Fibroblast of the aortic adventitia (primary cell): ENCODE results near the gene KIAA1210. TPM values are rescaled to one million over a fixed set of nuclear protein-coding genes. Genes with fewer than 3 reads are reported as not detected.

Source experiments
- DNase-seq: peaks from one replicate; pipeline ENCODE4 v3.0.0-alpha.2; 2010; ENCODE audit warnings: low read depth
- H3K4me3 ChIP-seq: 2 replicates; pipeline ENCODE4 v1.5.1; 2011; ENCODE audit warnings: low read depth, mild to moderate bottlenecking, control low read depth, low read length, moderate library complexity
- CTCF ChIP-seq: IDR thresholded peaks from 2 replicates; pipeline ENCODE4 v1.5.1; 2011; ENCODE audit warnings: mild to moderate bottlenecking, low read length, control low read depth, inconsistent platforms; ENCODE audit not compliant: insufficient read depth
- total RNA-seq: library from RNA; depleted of rRNA; stranded (reverse); fragments of >200 nt; gene quantifications from 2 replicates; pipeline ENCODE4 v1.2.3, GENCODE V29; 2012; ENCODE audit warnings: low replicate concordance

KIAA1210 gene
- total RNA-seq, 1 donor: not detected

GRCh38 chrX:119069128-119069527 lies 58.5 kb downstream of the KIAA1210 start:
- TF ChIP-seq CTCF: no peak
- no peak for DNase-seq
- H3K4me3 ChIP-seq: no peak overlapping the region

GRCh38 chrX:119067023-119067739 lies 60.4 kb downstream of the KIAA1210 start:
- peak; percentile 71 for TF ChIP-seq CTCF
- DNase-seq: peak; percentile 71
- no peak overlapping the region for H3K4me3 ChIP-seq

GRCh38 chrX:119063428-119063827 lies 64.2 kb downstream of the KIAA1210 start:
- DNase-seq: no peak
- no peak for TF ChIP-seq CTCF
- H3K4me3 ChIP-seq: no peak overlapping the region

- TF ChIP-seq CTCF: no peak
- no peak overlapping the region for H3K4me3 ChIP-seq
- DNase-seq: peak; percentile 17
These were observed 64.8 kb downstream of the KIAA1210 start for GRCh38 chrX:119062750-119063374.

GRCh38 chrX:119055687-119056086 lies 71.9 kb downstream of the KIAA1210 start:
- H3K4me3 ChIP-seq: no peak overlapping the region
- TF ChIP-seq CTCF: no peak
- DNase-seq: peak; percentile 39

GRCh38 chrX:119045884-119046283 lies 81.7 kb downstream of the KIAA1210 start:
- no peak for TF ChIP-seq CTCF
- no peak for DNase-seq
- H3K4me3 ChIP-seq: no peak overlapping the region
